IPS-15b (cell line): ENCODE measurements around the gene ERLEC1.

Experiments used
- H3K27me3 ChIP-seq: one replicate; pipeline ENCODE4 v1.6.1; 2013; ENCODE audit warnings: low read length; ENCODE audit not compliant: control insufficient read depth, insufficient read depth
- H3K36me3 ChIP-seq: one replicate; pipeline ENCODE4 v1.6.1; 2013; ENCODE audit warnings: low read length; ENCODE audit not compliant: control insufficient read depth, insufficient read depth
- H3K4me1 ChIP-seq: one replicate; pipeline ENCODE4 v1.6.1; 2013; ENCODE audit warnings: mild to moderate bottlenecking, low read length; ENCODE audit not compliant: control insufficient read depth, insufficient read depth
- H3K4me3 ChIP-seq: one replicate; pipeline ENCODE4 v1.5.1; 2013; ENCODE audit warnings: low read depth, low read length
- H3K9ac ChIP-seq: one replicate; pipeline ENCODE4 v1.6.1; 2013; ENCODE audit warnings: low read depth, mild to moderate bottlenecking, low read length
- H3K9me3 ChIP-seq: one replicate; pipeline ENCODE4 v1.6.1; 2013; ENCODE audit warnings: mild to moderate bottlenecking, low read length; ENCODE audit not compliant: control insufficient read depth, insufficient read depth

The ERLEC1 gene

DNA sequence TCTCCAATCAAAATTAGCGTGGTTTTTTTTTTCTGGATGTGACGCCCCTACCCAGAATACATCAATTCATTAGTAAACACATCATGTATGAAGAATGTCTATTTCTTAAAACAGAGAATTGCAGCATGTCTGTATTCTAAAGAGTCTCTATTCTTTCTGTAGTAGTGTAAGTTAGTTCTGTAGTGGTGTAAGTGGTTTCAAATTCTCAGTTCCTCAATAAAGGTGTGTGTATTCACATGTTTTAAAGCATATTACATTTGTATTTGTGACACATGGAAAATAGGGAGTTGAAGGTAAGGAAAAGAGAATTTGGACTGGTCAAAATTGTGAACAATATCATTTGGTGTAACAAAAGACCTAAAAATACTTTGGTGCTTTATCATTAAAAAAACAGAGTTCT is 80.9 kb downstream of the ERLEC1 start:
- H3K36me3 ChIP-seq: peaks cover 5% of the 10 kb centered on the region
- H3K9ac ChIP-seq: no peak overlapping the region
- H3K4me1 ChIP-seq: no peaks in the 10 kb centered on the region
- H3K9me3 ChIP-seq: no peaks in the 10 kb centered on the region
- H3K4me3 ChIP-seq: no peak overlapping the region
- H3K27me3 ChIP-seq: no peaks in the 10 kb centered on the region
